OCI-M1 (cell line): ENCODE data around the gene DROSHA.
"Not testable (repeated sequence)": the region's sequence is repeated elsewhere in the genome, so short reads cannot be mapped to it uniquely, and the experiment has no call there.

Source experiments
- DNase-seq: peaks from one replicate; lab custom pipeline; 2025; lab: John Stamatoyannopoulos, UW

DROSHA gene

DNA sequence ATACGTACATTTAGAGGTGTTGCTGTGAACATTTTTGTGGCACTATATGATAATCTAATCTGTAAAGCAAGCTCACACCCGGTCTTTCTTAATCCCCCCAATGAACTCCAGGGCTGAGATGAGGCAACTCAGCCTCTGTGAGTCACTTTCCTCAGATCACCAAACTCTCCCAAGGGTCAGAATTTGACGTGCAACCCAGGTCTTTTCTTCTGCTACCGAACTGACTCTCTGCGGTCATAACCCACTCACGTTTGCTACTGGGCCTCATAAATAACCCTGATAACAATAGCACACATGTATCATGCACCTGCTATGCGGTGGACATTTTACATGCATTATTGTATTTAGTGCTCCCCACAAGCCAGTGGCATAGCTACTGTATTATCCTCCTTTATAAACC, 153.1 kb downstream of the DROSHA start:
- peak; percentile 37 for DNase-seq

DNA sequence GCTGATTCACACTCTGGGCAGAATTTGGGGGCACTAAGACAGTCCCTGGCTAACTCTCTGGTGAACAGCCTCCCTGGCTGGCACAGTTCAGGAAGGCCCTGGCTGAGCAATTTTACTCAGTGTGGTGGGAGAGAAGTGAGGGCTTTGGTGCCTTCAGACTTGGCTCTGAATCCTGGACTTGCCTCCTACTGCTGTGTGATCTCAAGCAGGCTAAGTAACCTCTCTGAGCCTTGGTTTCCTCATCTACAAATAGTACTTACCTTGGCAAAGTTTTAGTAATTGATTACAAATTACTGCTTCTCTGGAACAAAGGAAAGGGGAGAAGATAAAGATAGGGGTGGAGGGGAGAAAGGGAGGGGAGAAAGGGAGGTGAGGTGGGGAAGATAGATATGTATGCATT, 153.8 kb downstream of the DROSHA start:
- no peak for DNase-seq

DNA sequence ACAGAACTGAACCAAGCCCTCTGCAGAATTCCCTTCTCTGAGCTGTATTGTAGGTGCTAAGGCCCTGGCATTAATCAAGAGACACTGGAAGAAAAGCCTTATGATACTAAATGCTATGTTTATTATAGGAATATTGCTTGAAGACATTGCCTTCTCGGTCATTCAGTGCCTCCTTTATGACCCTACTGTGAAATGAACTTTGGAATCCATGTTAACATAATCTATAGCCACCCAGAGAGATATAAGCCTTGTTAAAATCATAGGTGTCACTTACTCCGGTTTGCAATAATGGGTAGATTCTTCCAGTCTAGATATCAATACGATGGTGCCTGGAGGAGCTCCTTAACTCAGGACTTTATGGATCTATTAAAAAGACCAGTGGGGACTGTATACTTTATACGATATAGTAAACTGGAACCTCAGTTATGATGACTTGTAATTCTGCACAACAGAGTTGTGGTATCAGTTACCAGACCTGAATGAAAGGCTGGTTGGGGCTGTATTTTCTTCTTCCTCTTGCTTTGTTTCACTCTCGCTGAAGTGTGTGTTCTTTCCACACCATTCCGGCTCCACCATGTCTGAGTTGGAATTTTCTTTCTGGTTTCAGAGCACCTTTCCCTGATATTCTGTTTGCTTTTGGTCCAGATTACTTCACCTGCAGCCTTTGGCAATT, 154.5 kb downstream of the DROSHA start:
- no peak for DNase-seq

- no peak for DNase-seq
Measured at GRCh38 chr5:31375999-31376720, 155.7 kb downstream of the DROSHA start.

DNA sequence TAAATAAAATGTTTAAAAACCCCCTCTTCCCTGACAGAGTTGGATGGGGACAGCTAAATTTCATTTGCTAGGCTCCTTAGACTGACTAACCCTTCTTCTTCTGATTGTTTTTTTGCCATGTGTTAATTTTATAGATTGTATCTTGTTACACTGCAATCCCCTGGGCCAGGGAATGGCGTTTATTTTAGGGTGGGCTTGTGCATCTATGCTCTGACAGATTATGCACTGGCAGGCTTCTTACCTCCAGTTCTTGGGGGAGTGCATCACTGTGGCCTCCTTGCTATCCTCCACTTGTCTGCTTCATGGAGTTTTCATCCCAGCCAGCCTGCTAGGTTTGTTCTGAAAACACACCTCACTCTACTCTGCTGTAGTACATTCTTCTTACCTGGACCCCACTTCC, 159.8 kb downstream of the DROSHA start:
- no peak for DNase-seq

DNA sequence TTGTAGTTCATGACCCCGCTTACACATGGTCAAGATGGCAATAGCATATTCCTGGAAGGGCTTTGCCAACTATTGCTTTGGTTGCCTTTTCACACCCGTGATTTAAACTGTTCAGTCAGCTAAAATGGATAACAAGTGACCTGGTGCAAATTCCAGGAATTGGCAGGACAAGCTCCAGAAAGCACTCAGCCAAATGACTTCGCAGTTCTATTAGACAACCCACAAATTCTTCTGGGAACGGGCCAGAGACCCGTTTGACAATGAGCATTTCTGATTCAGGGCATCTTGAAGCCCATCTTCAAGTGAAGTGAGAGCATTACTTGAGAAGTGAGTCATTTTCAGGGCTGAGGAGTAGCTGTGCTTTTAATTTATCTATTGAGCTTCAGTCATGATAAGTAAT, 165.0 kb downstream of the DROSHA start:
- DNase-seq, result no peak

- DNase-seq, result no peak
Measured at GRCh38 chr5:31365776-31366175, 166.1 kb downstream of the DROSHA start.

DNA sequence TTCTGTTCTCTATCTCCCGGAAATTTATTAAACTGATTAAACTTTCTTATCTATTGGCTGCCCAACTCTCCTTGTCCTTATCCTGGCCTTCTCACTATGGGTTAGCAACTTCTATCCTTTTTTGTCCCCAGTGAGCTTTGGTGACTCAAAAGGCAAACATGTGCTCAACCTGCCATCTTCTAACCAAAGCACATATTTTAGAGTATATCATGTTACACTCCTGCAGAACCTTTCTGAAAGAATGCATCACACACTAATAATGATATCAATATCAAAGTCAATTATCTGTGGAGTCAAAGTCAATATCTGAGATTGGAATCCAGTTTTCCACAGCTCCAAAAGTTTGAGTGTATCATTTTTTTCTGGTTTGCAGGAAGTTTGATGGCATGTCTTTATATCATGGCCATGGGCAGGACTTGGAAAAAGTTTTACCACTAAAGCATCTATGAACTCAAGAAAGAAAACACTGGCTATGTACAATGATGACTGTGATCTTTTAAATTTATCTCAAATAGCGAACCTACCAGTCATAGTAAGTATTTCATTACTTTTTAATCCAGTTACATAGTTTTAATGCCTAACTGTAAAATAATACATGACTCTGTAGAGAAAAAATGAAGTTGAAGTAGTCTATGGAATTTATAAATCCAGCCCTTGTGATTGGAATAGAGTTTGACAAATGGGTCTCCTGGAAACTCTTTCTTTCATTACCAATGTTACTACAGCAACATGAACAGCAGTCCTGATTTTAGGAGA, 166.8 kb downstream of the DROSHA start:
- no peak for DNase-seq

DNA sequence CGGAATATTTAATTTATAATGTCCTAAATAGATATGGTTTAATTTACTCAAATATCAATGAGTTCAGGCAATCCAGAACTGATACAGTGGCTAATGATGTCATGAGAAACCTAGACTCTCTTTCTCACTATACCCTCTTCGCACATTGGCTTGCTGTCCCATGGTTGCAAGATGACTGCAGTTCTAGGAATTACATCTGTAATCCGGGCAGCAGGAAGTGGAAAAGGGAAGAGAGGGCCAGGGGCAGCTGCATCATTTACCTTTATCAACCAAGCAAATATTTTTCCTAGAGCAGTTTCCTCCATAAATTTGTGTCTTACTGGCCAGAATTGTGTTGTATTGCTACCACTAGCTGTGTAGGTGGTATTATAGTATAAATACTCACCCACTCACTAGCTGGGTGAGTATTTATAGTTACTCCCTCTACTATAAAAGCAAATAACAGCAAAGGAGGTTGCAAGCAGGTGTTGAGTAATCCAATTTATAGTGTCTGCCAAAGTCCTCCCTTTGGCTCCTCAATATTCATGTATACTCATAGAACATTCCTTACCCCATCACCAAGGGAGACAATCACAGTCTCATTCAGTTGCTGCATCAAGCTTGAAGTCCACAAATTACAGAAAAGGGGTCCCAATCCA, 168.8 kb downstream of the DROSHA start:
- no peak for DNase-seq

GRCh38 chr5:31362529-31362900, 169.4 kb downstream of the DROSHA start:
- no peak for DNase-seq

DNA sequence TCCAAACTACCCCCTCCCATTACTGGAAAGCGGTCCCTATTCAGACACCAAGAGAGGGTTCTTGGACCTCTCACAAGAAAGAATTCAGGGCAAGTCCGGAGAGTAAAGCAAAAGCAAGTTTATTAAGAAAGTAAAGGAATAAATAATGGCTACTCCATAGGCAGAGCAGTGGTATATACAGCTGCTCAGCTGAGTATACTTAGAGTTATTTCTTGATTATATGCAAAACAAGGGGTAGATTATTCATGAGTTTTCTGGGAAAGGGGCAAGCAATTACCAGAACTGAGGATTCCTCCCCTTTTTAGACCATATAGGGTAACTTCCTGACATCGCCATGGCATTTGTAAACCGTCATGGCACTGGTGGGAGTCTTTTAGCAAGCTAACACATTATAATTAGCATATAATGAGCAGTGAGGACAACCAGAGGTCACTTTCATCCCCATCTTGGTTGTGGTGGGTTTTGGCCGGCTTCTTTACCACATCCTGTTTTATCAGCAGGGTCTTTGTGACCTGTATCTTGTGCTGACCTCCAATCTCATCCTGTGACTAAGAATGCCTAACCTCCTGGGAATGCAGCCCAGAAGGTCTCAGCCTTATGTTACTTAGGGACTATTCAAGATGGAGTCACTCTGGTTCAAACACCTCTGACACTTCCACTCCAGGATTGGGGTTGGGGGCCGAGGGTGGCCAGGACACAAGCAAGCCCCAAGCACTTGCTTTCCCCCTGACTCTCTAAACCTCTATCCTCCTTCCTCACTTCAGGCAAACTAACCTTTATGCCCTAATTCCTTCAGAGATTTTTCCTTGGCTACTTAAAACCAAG, 170.0 kb downstream of the DROSHA start:
- not testable (repeated sequence) for DNase-seq

DNA sequence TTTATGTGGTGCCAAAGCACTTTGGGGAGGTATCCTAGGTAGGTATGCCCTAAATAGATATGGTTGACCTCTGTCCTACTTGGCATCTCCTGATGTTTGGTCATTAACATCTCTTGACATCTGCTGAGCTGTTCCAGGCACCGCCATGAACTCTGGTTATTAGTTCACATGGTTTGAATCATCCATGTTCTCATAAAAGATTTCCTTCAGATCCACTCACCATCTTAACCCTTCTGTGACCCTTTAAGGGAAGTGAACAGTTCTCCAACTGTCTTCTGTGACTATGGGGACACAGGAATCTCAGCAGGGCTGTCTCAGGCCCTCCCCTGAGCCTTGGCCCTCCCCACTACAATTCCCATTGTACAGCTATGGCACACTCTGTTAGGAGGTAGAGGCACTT, 170.7 kb downstream of the DROSHA start:
- no peak for DNase-seq

GRCh38 chr5:31359839-31360238, 172.1 kb downstream of the DROSHA start:
- DNase-seq, result no peak

- no peak for DNase-seq
Measured at GRCh38 chr5:31357038-31357437, 174.9 kb downstream of the DROSHA start.

DNA sequence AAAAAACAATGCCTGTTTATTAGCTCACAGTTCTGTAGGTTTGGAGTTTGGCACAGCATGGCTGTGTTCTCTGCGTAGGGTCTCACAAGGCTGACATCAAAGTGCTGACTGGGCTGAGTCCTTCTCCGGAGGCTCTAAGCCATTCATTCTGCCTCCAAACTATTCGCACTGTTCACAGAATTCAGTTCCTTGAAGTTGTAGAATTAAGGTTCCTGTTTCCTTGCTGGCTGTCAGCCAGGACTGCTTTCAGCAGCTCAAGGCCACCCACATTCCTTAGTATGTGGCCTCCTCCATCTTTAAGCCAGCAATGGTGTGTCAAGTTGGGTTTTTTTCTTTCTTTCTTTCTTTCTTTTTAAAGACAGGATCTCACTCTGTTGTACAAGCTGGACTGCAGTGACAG, 176.6 kb downstream of the DROSHA start:
- DNase-seq, result peak; percentile 9
